Measurements from ENCODE around the gene B4GALT6.

DNA sequence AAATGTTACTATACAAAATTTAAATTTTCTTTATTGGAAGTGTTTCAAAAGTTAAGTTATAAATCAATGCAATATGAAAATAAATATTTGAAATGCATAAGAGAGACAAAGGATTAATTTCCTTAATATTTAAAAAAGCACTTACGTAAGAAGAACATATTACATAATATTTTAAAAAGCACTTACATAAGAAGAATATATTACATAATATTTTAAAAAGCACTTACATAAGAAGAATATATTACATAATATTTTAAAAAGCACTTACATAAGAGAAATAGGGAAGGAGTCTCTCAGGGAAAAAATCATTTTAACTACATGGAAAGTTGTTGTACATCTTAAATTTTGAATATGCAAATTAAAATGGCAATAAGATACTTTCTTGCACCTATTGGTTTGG is 17.4 kb upstream of the B4GALT6 start:
- no peak for TF ChIP-seq POLR2A (IDR thresholded peaks at IDR 0.05)
- TF ChIP-seq, protein P1, sequence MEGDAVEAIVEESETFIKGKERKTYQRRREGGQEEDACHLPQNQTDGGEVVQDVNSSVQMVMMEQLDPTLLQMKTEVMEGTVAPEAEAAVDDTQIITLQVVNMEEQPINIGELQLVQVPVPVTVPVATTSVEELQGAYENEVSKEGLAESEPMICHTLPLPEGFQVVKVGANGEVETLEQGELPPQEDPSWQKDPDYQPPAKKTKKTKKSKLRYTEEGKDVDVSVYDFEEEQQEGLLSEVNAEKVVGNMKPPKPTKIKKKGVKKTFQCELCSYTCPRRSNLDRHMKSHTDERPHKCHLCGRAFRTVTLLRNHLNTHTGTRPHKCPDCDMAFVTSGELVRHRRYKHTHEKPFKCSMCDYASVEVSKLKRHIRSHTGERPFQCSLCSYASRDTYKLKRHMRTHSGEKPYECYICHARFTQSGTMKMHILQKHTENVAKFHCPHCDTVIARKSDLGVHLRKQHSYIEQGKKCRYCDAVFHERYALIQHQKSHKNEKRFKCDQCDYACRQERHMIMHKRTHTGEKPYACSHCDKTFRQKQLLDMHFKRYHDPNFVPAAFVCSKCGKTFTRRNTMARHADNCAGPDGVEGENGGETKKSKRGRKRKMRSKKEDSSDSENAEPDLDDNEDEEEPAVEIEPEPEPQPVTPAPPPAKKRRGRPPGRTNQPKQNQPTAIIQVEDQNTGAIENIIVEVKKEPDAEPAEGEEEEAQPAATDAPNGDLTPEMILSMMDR (IDR thresholded peaks at IDR 0.05): no peak

Data from body of pancreas (tissue), 4 donors.